Small intestine (tissue), 7 donors: ENCODE measurements around the gene SCN3B. TPM values are rescaled to one million over a fixed set of nuclear protein-coding genes. Genes with fewer than 3 reads are reported as not detected.
A peak's percentile ranks its signal among the peaks of the same experiment; 100 is the strongest.

Source experiments
- DNase-seq, 2 donors: peaks; one replicate each; pipeline versions ENCODE4 v3.0.0 to v3.0.0-alpha.2; 2013
- FAIRE-seq: peaks from 2 replicates; lab custom pipeline; 2012; peaks lifted over from hg19 to GRCh38; lab: Jason Lieb, UNC
- H3K27ac ChIP-seq, 3 donors: one replicate each; pipeline ENCODE4 v1.5.1; 2013; ENCODE audit warnings: low read length in 2 of 3, mild to moderate bottlenecking in 2 of 3, control low read depth in 1 of 3, inconsistent platforms in 1 of 3, low read depth in 1 of 3, moderate library complexity in 1 of 3
- H3K27me3 ChIP-seq, 3 donors: one replicate each; pipeline ENCODE4 v1.6.1; 2013; ENCODE audit warnings: low read length in 3 of 3, inconsistent platforms in 1 of 3; ENCODE audit not compliant: control insufficient read depth in 3 of 3, insufficient read depth in 3 of 3
- H3K36me3 ChIP-seq, 3 donors: one replicate each; pipeline ENCODE4 v1.6.1; 2013; ENCODE audit warnings: low read length in 3 of 3, inconsistent platforms in 1 of 3, low read depth in 1 of 3, mild to moderate bottlenecking in 1 of 3, moderate library complexity in 1 of 3; ENCODE audit not compliant: control insufficient read depth in 3 of 3, insufficient read depth in 2 of 3
- H3K4me1 ChIP-seq, 3 donors: one replicate each; pipeline ENCODE4 v1.6.1; 2013; ENCODE audit warnings: low read length in 2 of 3, inconsistent platforms in 1 of 3, low read depth in 1 of 3, mild to moderate bottlenecking in 1 of 3, moderate library complexity in 1 of 3; ENCODE audit not compliant: control insufficient read depth in 3 of 3, insufficient read depth in 2 of 3
- H3K4me3 ChIP-seq, 3 donors: one replicate each; pipeline ENCODE4 v1.5.1; 2013; ENCODE audit warnings: low read length in 3 of 3, control low read depth in 1 of 3, inconsistent platforms in 1 of 3, low read depth in 1 of 3, mild to moderate bottlenecking in 1 of 3, moderate library complexity in 1 of 3
- H3K9me3 ChIP-seq, 2 donors: one replicate each; pipeline ENCODE4 v1.6.1; 2013; ENCODE audit warnings: low read depth in 1 of 2, low read length in 1 of 2; ENCODE audit not compliant: control insufficient read depth in 2 of 2, insufficient read depth in 1 of 2
- WGBS, 3 donors: extraction: QIAGEN DNeasy Blood & Tissue Kit; methylation state at CpG; one replicate each; pipeline ENCODE4 v1.1.7; 2013; 5-methylcytosine and 5-hydroxymethylcytosine counted together
- polyA plus RNA-seq, 4 donors: library from polyadenylated mRNA; stranded (reverse) in 3 of 4; unstranded in 1 of 4; fragments of 200-250 nt in 3 of 4; fragments of 120-200 nt in 1 of 4; gene quantifications; one replicate each; pipeline versions ENCODE4 v1.2.1 to v1.2.3, GENCODE V29; 2013
- donor health status: healthy with polysubstance abuse.
- donor health status: control.
- donor health status: control.
- donor health status: Bipolar disorder and iron deficiency.
- donor health status: healthy.

The SCN3B gene
- polyA plus RNA-seq, 4 donors, result under 0.01 to 2.6 (median 0.93) TPM

DNA sequence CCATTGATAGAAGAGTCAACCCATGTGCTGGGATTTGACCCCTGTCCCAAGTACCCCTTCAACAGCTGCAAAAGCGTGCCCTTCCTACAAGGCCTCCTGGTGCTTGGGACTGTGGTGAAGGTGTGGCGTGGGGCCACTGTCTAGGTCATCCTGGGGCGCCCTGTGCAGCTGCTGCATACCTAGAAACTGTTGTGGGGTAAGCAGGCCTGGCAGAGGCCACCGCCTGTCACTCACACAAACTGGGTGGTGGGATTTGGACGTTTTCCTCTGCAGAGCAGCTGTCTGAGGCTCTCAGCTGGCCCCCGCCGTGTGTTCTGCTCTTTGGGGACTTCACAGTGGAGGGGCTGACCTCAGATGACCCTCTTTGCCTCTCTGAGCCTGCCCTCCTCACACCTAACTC is 69.7 kb downstream of the SCN3B start:
- FAIRE-seq, result no peak
- H3K27ac ChIP-seq, result peak overlapping the region in 1 of 3 donors; percentile 49
- peaks cover 8 to 52% (median 9%) of the 10 kb centered on the region in 3 donors for H3K4me1 ChIP-seq

DNA sequence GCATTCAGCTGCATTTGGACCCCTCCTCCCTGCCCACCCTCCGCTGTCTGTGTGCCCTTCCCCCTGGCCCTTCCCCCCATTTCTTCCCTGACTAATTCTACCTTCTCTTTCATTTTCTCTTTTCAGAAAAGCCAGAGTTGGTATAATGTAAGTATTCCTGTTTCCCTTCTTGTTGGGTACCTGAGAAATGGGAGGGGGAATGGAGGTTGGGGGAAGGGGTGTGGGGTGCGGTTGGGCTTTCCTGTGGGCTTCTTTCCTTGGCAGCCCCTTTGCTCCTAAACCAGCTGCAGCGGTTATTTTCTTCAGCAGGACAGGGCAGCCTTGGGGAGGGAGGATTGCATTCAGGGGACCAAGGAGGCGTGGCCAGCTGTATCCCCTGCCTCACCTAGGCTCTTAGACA is 70.2 kb downstream of the SCN3B start:
- FAIRE-seq (no peak), DNase-seq (no peak)
- peaks cover 0 to 52% (median 0%) of the 10 kb centered on the region in 3 donors for H3K36me3 ChIP-seq
- H3K9me3 ChIP-seq, result no peaks in the 10 kb centered on the region
- 77 to 87% (median 86%) methylated on average over 4 of the region's 4 CpGs for WGBS, 3 donors
- no peak overlapping the region for H3K27ac ChIP-seq
- peaks cover 8 to 48% (median 9%) of the 10 kb centered on the region in 3 donors for H3K4me1 ChIP-seq
- no peaks in the 10 kb centered on the region for H3K27me3 ChIP-seq
- H3K4me3 ChIP-seq, result no peak overlapping the region

More for the DNA sequence above, 69.7 kb downstream of the SCN3B start:
- Histone ChIP-seq H3K4me3 (no peak overlapping the region), H3K36me3 (peaks cover 0 to 52% (median 0%) of the 10 kb centered on the region in 3 donors), H3K27me3 (no peaks in the 10 kb centered on the region), H3K9me3 (no peaks in the 10 kb centered on the region)
- 62 to 75% (median 64%) methylated on average over 7 of the region's 7 CpGs for WGBS, 3 donors
- no peak for DNase-seq

GRCh38 chr11:123582992-123583504 is 71.4 kb downstream of the SCN3B start:
- FAIRE-seq, result no peak
- DNase-seq, result no peak
- Histone ChIP-seq H3K36me3 (peaks cover 0 to 62% (median 0%) of the 10 kb centered on the region in 3 donors), H3K4me1 (peaks cover 8 to 39% (median 8%) of the 10 kb centered on the region in 3 donors), H3K27me3 (no peaks in the 10 kb centered on the region), H3K9me3 (no peaks in the 10 kb centered on the region), H3K4me3 (no peak overlapping the region), H3K27ac (no peak overlapping the region)
- 91 to 95% (median 93%) methylated on average over 12 of the region's 12 CpGs for WGBS, 3 donors

DNA sequence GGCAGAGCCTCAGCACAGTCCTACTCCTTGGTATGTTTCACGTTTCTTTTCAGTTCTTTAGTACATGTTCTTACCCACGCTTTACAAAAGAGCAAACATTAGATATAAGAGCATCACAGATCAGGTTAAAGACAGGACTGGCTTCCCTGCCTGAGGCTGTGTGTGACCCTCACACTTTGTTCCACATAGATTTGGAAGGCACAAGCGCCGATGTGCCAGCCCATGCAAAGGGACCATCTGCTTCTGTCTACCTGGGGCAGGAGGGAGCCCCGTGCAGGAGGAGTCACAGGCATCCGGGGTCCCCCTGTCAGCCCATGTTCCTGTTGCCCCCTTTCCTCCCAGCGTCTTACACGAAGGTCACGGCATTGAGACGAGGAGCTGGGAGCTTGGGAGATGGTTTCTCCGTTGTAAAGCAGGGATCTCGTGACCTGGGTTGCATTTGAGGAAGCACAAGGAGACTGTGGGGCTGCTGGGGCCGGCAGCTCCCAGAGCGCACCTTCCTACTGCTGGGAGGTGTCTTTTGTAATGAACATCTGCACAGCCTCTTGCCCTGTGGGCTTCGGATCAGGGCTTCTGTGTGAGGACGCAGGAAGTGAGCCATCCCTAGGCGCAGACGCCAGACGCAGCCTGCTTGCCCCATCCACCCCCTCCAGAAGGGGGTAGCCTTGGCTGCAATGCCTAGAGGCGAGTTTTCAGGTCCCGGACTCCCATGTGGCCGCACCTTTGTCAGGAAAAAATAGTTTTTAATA is 72.6 kb downstream of the SCN3B start:
- DNase-seq (no peak), FAIRE-seq (no peak)
- H3K4me3 ChIP-seq, result no peak overlapping the region
- 88 to 90% (median 90%) methylated on average over 22 of the region's 22 CpGs for WGBS, 3 donors
- no peaks in the 10 kb centered on the region for H3K9me3 ChIP-seq
- H3K27me3 ChIP-seq, result no peaks in the 10 kb centered on the region
- H3K4me1 ChIP-seq, result peaks cover 8 to 27% (median 8%) of the 10 kb centered on the region in 3 donors
- H3K27ac ChIP-seq, result no peak overlapping the region
- peaks cover 0 to 69% (median 0%) of the 10 kb centered on the region in 3 donors for H3K36me3 ChIP-seq

GRCh38 chr11:123580557-123581275 is 73.7 kb downstream of the SCN3B start:
- DNase-seq, result peak; percentile 80 to 83
- Histone ChIP-seq H3K27ac (no peak overlapping the region), H3K27me3 (no peaks in the 10 kb centered on the region), H3K9me3 (no peaks in the 10 kb centered on the region), H3K4me1 (peaks cover 3 to 16% (median 3%) of the 10 kb centered on the region in 3 donors), H3K4me3 (no peak overlapping the region), H3K36me3 (peaks cover 0 to 61% (median 0%) of the 10 kb centered on the region in 3 donors)
- WGBS, 3 donors, result 6 to 13% (median 8%) methylated on average over 25 of the region's 25 CpGs
- FAIRE-seq, result no peak

- Histone ChIP-seq H3K4me1 (peaks cover 0 to 11% (median 3%) of the 10 kb centered on the region in 3 donors), H3K9me3 (no peaks in the 10 kb centered on the region), H3K36me3 (peaks cover 0 to 56% (median 0%) of the 10 kb centered on the region in 3 donors), H3K27me3 (no peaks in the 10 kb centered on the region), H3K4me3 (no peak overlapping the region), H3K27ac (no peak overlapping the region)
- DNase-seq (no peak), FAIRE-seq (no peak)
- 88 to 93% (median 92%) methylated on average over 6 of the region's 6 CpGs for WGBS, 3 donors
Measured at GRCh38 chr11:123580137-123580536, 74.3 kb downstream of the SCN3B start.

- Histone ChIP-seq H3K27ac (no peak overlapping the region), H3K4me3 (no peak overlapping the region), H3K4me1 (peaks cover 0 to 5% (median 0%) of the 10 kb centered on the region in 3 donors), H3K36me3 (peaks cover 0 to 49% (median 0%) of the 10 kb centered on the region in 3 donors), H3K27me3 (no peaks in the 10 kb centered on the region), H3K9me3 (no peaks in the 10 kb centered on the region)
- no peak for DNase-seq
- FAIRE-seq, result no peak
- 87 to 91% (median 90%) methylated on average over 5 of the region's 5 CpGs for WGBS, 3 donors
Measured at GRCh38 chr11:123579482-123579812, 75.0 kb downstream of the SCN3B start.
